IPS-18c (cell line): Measurements from ENCODE around the gene CNGA1.
"Not testable (repeated sequence)": the region's sequence is repeated elsewhere in the genome, so short reads cannot be mapped to it uniquely, and the experiment has no call there.

Experiments
- H3K4me3 ChIP-seq: 2 replicates; pipeline ENCODE4 v1.7.0; 2013; ENCODE audit warnings: low read depth, mild to moderate bottlenecking, low read length, moderate library complexity; ENCODE audit not compliant: insufficient read depth
- H3K9me3 ChIP-seq: one replicate; pipeline ENCODE4 v1.6.1; 2013; ENCODE audit warnings: mild to moderate bottlenecking, low read length, moderate library complexity; ENCODE audit not compliant: control insufficient read depth, insufficient read depth

Gene CNGA1

DNA sequence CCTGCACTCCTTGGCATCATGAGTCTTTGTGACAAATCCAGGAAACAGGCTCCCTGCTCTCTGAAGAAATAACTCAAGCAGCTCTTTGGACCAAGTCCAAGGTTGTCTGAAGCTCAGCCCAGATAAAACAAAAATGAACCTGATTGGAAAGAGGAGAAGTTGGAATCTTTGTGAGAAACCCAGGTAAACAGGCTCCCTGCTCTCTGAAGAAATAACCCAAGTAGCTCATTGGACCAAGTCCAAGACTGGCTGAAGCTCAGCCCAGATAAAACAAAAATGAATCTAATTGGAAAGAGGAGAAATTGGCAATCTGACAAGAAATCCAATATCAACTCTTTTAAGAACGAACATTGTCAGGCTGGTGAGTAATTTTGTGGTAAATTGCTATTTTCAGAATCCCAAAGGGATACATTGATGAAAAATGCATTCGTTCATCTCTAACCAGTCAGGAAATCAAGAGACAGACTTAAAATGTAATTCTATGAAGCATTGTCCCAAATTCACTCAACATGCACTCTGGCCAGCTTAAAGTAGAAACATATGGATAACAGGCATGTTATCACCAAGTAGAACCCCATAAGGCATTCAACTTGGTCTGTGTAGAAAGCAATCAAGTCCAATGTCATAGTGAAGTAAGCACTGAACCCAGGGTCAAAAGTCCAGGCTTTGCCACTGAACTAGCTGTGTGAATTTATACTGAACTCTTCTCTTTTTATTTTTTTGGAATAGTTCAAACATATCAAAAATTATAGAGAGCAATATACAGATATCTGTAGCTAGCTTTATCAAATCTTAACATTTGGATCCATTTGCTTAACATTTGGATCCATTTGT lies 85.3 kb downstream of the CNGA1 start:
- H3K4me3 ChIP-seq, result no peak overlapping the region
- H3K9me3 ChIP-seq, result no peaks in the 10 kb centered on the region

DNA sequence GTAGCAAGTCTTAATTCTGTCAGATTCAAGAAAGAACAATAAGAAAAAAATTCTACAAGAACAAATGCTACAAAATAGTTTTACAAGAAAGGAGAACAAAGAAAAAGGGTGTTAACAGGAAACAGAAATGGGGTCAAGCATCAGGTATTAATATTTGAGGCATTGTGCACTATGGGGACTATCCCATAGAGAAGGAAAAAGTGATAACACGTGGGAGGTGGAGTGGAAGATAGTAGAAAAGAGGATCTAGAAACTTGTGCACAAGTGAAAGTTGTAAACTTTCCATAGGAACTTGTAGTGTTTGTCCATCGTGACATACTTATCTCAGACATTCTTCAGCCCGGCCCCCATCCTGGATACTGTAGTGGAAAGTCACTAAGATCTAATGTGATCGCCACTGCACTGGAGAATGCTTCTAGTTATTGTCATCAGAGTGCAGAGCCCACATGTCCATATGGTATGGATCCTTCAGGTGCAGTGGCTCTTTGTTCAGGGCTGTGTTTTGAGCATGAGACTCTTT lies 86.7 kb downstream of the CNGA1 start:
- Histone ChIP-seq H3K9me3 (no peaks in the 10 kb centered on the region), H3K4me3 (no peak overlapping the region)

DNA sequence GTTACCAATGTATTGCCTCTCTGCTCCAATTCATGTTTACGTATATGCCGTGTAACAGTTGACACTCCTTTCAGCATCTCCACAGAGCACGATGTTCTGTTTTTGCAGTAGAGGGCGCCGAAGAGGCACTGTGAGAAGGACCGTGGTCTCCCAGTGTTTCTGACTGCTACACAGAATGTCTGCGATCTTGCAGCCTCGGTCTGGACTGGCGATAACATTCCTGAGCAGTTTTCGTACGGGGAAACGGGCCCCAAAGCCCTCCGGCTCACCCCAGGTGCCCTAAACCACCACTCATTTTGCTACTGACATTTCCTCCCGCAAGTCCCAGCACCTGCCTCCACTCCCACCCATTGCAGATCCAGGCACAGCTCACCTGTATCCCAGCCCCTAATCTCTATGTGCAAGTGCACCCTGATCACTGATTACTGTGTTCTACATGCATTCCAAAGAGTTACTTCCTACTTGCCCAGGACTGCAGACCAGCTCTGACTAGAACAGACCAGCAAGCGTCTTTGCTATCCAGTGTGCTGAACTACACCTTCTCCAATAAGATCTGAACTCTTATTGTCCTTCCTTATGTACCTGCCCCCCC lies 89.7 kb downstream of the CNGA1 start:
- H3K9me3 ChIP-seq, result no peaks in the 10 kb centered on the region
- peak overlapping the region; percentile 22; the same call in 1 of the 2 replicates for H3K4me3 ChIP-seq

DNA sequence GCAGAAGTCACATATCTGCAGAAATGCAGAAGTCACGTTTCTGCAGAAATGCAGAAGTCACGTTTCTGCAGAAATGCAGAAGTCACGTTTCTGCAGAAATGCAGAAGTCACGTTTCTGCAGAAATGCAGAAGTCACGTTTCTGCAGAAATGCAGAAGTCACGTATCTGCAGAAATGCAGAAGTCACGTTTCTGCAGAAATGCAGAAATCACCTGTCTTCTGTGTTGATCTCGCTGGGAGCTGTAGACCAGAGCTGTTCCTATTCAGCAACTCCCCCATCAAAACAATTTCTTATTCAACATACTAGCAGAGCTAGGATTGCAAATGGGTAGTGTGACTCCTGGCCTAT lies 93.2 kb downstream of the CNGA1 start:
- H3K4me3 ChIP-seq, result not testable (repeated sequence)

DNA sequence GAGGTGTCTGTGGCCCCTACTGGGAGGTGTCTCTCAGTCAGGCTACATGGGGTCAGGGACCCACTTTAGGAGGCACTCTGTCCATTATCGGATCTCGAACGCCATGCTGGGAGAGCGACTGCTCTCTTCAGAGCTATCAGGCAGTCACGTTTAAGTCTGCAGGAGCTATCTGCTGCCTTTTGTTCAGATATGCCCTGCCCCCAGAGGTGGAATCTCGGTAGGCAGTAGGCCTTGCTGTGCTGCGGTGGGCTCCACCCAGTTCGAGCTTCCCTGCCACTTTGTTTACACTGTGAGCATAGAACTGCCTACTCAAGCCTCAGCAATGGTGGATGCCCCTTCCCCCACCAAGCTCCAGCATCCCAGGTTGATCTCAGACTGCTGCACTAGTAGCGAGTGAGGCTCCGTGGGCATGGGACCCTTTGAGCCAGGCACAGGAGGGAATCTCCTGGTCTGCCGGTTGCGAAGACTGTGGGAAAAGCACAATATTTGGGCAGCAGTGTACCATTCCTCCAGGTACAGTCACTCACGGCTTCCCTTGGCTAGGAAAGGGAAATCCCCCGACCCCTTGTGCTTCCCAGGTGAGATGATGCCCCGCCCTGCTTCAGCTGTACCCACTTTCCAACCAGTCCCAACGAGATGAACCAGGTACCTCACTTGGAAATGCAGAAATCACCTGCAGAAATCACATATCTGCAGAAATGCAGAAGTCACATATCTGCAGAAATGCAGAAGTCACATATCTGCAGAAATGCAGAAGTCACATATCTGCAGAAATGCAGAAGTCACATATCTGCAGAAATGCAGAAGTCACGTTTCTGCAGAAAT lies 93.8 kb downstream of the CNGA1 start:
- not testable (repeated sequence) for H3K9me3 ChIP-seq, H3K4me3 ChIP-seq

More for the DNA sequence above, 93.2 kb downstream of the CNGA1 start:
- H3K9me3 ChIP-seq, result not testable (repeated sequence)

DNA sequence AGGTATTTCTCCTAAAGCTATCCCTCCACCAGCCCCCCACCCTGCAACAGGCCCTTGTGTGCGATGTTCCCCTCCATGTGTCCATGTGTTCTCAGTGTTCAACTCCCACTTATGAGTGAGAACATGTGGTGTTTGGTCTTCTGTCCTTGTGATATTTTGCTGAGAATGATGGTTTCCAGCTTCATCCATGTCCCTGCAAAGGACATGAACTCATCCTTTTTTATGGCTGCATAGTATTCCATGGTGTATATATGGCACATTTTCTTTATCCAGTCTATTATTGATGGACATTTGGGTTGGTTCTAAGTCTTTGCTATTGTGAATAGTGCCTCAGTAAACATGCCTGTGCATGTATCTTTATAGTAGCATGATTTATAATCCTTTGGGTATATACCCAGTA lies 99.3 kb downstream of the CNGA1 start:
- H3K9me3 ChIP-seq, H3K4me3 ChIP-seq: not testable (repeated sequence)

DNA sequence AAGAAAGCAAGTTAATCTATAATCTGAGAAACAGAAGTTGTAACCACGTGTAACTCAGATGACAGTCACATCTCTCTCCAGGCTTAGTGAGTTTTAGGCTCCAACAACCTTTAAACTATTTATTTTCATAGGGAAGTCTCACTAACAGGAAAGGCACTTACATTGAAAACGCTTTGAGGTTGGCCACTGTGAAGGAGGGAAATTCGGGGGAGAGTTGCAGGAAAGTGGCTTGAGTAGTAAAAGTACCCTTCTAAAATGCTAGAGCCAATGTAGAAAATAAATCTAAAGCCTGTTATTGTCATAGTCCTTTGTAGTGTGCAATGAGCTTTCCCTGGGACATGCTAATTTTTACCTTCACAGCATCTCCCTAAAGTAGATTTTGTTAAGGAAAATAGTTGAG lies 101.1 kb downstream of the CNGA1 start:
- Histone ChIP-seq H3K9me3 (no peaks in the 10 kb centered on the region), H3K4me3 (no peak overlapping the region)

DNA sequence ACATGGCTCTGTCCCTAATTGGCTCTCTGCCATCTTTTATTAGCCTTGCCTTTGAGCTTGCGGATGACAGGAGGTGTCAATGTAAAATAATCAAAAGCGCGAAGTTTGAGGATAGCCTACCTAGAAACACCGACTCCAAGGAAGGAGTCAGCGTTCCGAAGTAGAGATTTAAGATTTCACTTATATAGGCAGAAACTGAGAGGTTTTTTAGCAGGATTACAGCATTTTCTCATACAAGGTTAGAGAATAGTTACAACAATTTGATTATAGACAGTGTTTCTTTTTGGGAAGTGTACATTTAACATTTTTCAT lies 101.6 kb downstream of the CNGA1 start:
- Histone ChIP-seq H3K4me3 (peak overlapping the region; percentile 78), H3K9me3 (no peaks in the 10 kb centered on the region)

DNA sequence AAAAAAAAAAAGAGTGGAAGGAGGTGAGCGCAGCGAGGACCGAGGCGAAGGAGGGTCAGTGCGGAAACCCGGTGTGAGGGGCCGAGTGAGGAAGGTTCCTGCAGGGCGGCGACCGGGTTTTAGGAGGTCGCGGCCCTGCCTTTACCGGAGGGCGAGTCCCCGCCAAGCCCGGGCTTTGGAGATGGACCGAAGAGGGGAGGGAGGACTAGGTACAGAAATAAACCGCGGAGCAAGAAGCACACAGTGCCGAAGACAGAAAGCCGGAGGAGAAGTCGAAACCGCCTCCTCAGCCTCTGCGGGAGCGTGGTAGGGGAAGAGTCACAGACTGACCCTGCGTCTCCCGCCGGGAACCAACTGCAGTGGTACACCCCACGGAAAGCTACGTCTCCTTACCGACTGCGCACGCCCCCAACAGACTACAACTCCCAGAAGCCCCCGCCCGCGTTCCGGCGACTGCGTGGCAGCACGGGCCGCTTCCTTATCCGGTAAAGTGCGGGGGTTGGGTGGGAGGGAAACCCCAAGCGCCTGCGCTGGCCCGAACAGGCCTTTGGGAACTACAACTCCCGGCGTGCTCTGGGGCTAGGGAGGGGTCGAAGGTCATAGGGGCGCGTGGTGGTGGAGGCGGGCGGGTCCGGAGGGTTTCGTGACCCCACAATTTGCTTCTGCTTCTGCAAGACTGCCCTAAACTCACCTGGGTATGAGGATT lies 102.1 kb downstream of the CNGA1 start, which contains the start of gene NFXL1:
Gene NFXL1, minus strand, starts transcription at position 364 of the 706 bp plus-strand sequence. CDS start 380 bp downstream, outside the sequence.
- H3K9me3 ChIP-seq, result no peaks in the 10 kb centered on the region

DNA sequence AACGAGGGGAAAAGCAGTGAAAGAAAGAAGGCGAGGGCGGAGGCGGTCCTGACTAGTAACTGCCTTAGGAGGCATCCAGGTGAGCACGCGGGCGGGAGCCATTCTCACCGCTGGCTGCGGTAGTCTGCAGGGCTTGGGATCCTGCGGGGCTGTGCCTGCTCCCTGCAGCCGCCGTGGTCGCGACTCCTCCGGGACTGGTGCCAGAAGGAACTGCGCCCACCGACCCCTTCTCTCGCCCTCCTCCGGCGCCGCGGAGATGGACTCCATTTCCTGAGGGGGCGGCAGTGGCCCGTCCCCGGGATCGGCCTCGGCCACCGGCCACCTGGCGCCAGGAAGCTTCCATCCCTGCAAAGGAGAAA lies 102.6 kb downstream of the CNGA1 start:
- Histone ChIP-seq H3K4me3 (peak overlapping the region; percentile 98), H3K9me3 (no peaks in the 10 kb centered on the region)

More for the DNA sequence above, 102.1 kb downstream of the CNGA1 start, which contains the start of gene NFXL1:
- H3K4me3 ChIP-seq, result peak within 1 kb of the TSS; percentile 98

DNA sequence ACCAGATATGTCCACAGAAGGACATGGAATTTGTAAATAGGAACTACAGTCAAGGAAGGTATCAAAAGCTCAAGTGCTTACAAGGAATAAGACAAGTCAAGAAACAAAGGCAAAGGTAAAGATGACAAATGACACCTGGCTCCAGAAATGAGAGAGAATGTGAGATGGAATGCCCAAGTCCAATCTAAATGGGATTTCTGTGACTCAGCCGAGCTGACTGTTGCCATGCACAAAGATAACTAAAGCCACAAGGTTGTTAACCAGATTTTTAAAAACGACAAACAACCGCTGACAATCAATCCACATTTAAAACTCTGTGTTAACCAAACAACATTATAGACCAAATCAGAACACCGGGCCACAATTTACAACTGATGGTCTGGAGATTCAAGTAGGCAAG lies 103.2 kb downstream of the CNGA1 start:
- H3K4me3 ChIP-seq, result peak overlapping the region; percentile 98
- no peaks in the 10 kb centered on the region for H3K9me3 ChIP-seq

DNA sequence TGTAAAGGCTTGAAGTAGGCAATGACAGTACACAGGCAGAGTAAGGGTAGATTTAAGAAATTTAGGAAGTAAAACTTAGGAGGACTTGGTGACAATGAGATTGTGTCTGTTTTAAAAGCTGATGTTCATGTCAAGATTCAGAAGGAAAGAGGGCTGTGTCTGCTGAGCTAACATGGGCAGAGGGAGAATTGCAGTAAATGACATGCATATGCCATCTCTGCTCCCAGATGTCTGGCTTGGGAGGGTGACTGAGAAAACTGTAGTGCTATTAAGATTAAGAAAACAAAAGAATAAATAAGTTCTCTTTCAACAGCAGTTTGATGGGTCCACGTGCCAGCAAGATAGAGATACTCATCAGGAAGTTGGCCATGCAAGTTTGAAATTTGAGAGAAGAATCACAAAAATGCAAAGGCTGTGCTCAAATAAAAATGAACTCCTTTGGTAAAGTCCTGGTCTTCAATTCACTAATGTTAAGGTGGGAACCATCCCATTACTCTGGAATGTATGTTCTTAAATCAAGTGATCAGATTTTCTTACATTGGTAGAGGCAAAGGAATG lies 109.3 kb downstream of the CNGA1 start:
- Histone ChIP-seq H3K9me3 (no peaks in the 10 kb centered on the region), H3K4me3 (no peak overlapping the region)

DNA sequence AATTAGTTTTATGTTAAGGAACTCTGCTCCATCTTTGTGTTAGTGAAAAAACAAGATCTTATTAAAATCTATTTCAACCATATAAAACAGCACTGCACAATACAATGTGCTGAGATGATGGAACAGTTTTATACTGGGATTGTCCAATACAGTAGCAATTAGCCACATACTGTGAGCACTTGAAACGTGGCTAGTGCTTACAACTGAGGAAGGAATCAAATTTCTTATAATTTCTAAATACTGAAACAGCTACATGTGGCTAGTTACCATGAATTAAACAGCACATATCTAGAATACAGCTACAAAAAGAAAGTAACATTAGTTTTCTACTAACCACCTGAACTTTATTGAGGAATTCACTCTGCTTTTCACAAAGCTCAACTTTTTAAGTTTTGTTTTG lies 116.8 kb downstream of the CNGA1 start:
- Histone ChIP-seq H3K9me3 (no peaks in the 10 kb centered on the region), H3K4me3 (no peak overlapping the region)

DNA sequence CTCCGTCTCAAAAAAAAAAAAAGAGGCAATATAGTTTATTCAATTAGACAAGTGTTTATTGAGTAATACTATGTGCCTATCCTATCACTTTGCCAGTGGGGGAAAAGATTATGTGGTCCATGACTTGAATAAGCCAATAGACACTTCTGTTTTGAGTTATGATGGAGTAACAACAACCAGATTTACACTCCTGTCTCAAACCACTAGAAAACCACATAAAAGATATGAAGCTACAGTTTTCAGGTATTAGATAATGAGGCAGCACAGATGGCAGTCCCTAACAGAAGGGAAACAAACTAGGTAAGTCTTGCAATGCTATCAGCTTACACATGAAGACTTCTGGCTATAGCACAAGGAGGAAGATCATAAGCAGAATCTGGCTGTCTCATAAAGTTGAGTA lies 124.6 kb downstream of the CNGA1 start:
- Histone ChIP-seq H3K4me3 (no peak overlapping the region), H3K9me3 (no peaks in the 10 kb centered on the region)
